ENCODE results near the gene MXD1.

The MXD1 gene

GRCh38 chr2:69955029-69955428, 40.1 kb downstream of the MXD1 start:
- no peak for DNase-seq

- DNase-seq, result no peak
Measured at GRCh38 chr2:69956475-69956979, 41.6 kb downstream of the MXD1 start.

- DNase-seq, result no peak
Measured at GRCh38 chr2:69957965-69958364, 43.1 kb downstream of the MXD1 start.

- no peak for DNase-seq
Measured at GRCh38 chr2:69958480-69958879, 43.6 kb downstream of the MXD1 start.

- DNase-seq, result no peak
Measured at GRCh38 chr2:69959425-69959824, 44.5 kb downstream of the MXD1 start.

- DNase-seq, result no peak
Measured at GRCh38 chr2:69960821-69961220, 45.9 kb downstream of the MXD1 start.

GRCh38 chr2:69961496-69961895, 46.6 kb downstream of the MXD1 start, which contains the start of gene ASPRV1:
ASPRV1 (minus strand) TSS chr2:69961631; CDS start chr2:69961436, 195 bp downstream.
- no peak for DNase-seq

GRCh38 chr2:69962986-69963730, 48.2 kb downstream of the MXD1 start:
- DNase-seq, result no peak

GRCh38 chr2:69964353-69964841, 49.5 kb downstream of the MXD1 start:
- DNase-seq, result no peak

- no peak for DNase-seq
Measured at GRCh38 chr2:69965756-69966445, 51.0 kb downstream of the MXD1 start.

- DNase-seq, result no peak
Measured at GRCh38 chr2:69966496-69966895, 51.6 kb downstream of the MXD1 start.

- no peak for DNase-seq
Measured at GRCh38 chr2:69968609-69969008, 53.7 kb downstream of the MXD1 start.

GRCh38 chr2:69969126-69969983, 54.4 kb downstream of the MXD1 start:
- DNase-seq, result no peak

- DNase-seq, result no peak
Measured at GRCh38 chr2:69969991-69970390, 55.1 kb downstream of the MXD1 start.

- DNase-seq, result no peak
Measured at GRCh38 chr2:69972822-69973221, 57.9 kb downstream of the MXD1 start.

- no peak for DNase-seq
Measured at GRCh38 chr2:69973335-69973735, 58.4 kb downstream of the MXD1 start.

GRCh38 chr2:69975136-69975852, 60.4 kb downstream of the MXD1 start:
- no peak for DNase-seq

GRCh38 chr2:69975853-69976462, 61.0 kb downstream of the MXD1 start:
- no peak for DNase-seq

- DNase-seq, result no peak
Measured at GRCh38 chr2:69977186-69977585, 62.3 kb downstream of the MXD1 start.

- no peak for DNase-seq
Measured at GRCh38 chr2:69977906-69978482, 63.1 kb downstream of the MXD1 start.

All from T-helper 9 cell (primary cell).